Measurements from ENCODE around the gene SRSF3. TPM values are rescaled to one million over a fixed set of nuclear protein-coding genes. Genes with fewer than 3 reads are reported as not detected.

Gene SRSF3
- total RNA-seq, 4 donors from 2014 or later = 93.2 to 247 (median 116) TPM

GRCh38 chr6:36633915-36634314 lies 39.8 kb downstream of the SRSF3 start:
- TF ChIP-seq CTCF (IDR thresholded peaks at IDR 0.05; ENCODE audit: low read depth) = no peak

- TF ChIP-seq CTCF (IDR thresholded peaks at IDR 0.05; ENCODE audit: low read depth) = no peak
Measured at GRCh38 chr6:36634317-36635108, 40.4 kb downstream of the SRSF3 start.

- TF ChIP-seq CTCF (IDR thresholded peaks at IDR 0.05; ENCODE audit: low read depth) = no peak
Measured at GRCh38 chr6:36636283-36636682, 42.1 kb downstream of the SRSF3 start.

- no peak for TF ChIP-seq CTCF (IDR thresholded peaks at IDR 0.05; ENCODE audit: low read depth)
Measured at GRCh38 chr6:36636687-36637418, 42.7 kb downstream of the SRSF3 start.

- no peak for TF ChIP-seq CTCF (IDR thresholded peaks at IDR 0.05; ENCODE audit: low read depth)
Measured at GRCh38 chr6:36638579-36638978, 44.4 kb downstream of the SRSF3 start.

GRCh38 chr6:36639171-36639808 lies 45.1 kb downstream of the SRSF3 start:
- TF ChIP-seq CTCF (IDR thresholded peaks at IDR 0.05; ENCODE audit: low read depth) = no peak

- no peak for TF ChIP-seq CTCF (IDR thresholded peaks at IDR 0.05; ENCODE audit: low read depth)
Measured at GRCh38 chr6:36641543-36641942, 47.4 kb downstream of the SRSF3 start.

Data from subcutaneous adipose tissue (tissue), 4 donors.